SK-N-SH (cell line): ENCODE results near the gene FADD.

Source experiments
- FOXJ3 ChIP-seq: sonication (generic); formaldehyde crosslinking; IDR thresholded peaks from 2 replicates; pipeline ENCODE4 v1.5.1; 2020; ENCODE audit warnings: mild to moderate bottlenecking, missing genetic modification reagents
- MXI1 ChIP-seq: IDR thresholded peaks from 2 replicates; pipeline ENCODE4 v1.6.1; 2012; ENCODE audit warnings: mild to moderate bottlenecking, low read depth, low read length, improper control_type of control experiment
- SMC3 ChIP-seq: IDR thresholded peaks from 2 replicates; pipeline ENCODE4 v1.6.1; 2012; ENCODE audit warnings: low read depth, low read length, improper control_type of control experiment
- TAF1 ChIP-seq: IDR thresholded peaks from 2 replicates; pipeline ENCODE4 v1.6.1; 2012; ENCODE audit warnings: low read depth, mild to moderate bottlenecking, low read length, moderate library complexity, borderline replicate concordance
- TCF12 ChIP-seq: IDR thresholded peaks from 2 replicates; pipeline ENCODE4 v1.4.0; 2012
- YY1 ChIP-seq: IDR thresholded peaks from 2 replicates; pipeline ENCODE4 v1.4.0; 2012; ENCODE audit warnings: low read depth, mild to moderate bottlenecking
- TF ChIP-seq, protein P1 (sequence below): fragments of 200-600 bp; sonication (generic); IDR thresholded peaks from 2 replicates; pipeline ENCODE4 v1.6.1; 2017; ENCODE audit warnings: antibody characterized with exemption, mild to moderate bottlenecking, moderate library complexity
- TF ChIP-seq, protein P2 (sequence below): IDR thresholded peaks from 2 replicates; pipeline ENCODE4 v1.6.1; 2012; ENCODE audit warnings: mild to moderate bottlenecking, low read depth, low read length, moderate library complexity
- TF ChIP-seq, protein P3 (sequence below): fragments of 150-350 bp; IDR thresholded peaks from 2 replicates; pipeline ENCODE4 v1.6.1; 2017; ENCODE audit warnings: antibody characterized with exemption, low read length, low read depth, borderline replicate concordance

DNA sequence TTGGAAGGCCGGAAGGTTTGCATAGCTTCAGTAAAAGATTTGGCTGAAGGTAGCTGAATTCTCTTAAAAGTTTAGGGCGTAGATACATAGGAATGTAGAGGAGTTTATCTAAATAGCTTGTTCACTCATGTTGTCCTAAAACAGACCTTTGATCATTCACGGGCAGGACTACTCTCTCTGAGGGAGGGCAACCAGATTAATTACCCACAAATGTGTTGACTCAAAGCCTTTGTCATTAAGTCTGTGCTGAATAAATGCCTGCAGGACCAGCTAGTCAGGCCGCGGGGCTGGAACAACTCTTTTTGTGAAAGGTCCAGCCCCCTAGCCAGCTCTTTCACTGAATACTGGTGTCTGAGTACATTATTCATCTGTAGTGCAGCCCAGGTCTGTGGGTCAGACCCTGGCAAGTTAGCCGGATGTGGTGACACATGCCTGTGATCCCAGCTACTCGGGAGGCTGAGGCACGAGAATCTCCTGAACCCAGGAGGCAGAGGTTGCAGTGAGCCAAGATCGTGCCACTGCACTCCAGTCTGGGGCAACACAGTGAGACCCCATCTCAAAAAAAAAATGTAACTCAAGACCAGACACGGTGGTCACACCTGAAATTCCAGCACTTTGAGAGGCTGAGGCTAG lies 2.8 kb upstream of the FADD start:
- TF ChIP-seq, protein P1, sequence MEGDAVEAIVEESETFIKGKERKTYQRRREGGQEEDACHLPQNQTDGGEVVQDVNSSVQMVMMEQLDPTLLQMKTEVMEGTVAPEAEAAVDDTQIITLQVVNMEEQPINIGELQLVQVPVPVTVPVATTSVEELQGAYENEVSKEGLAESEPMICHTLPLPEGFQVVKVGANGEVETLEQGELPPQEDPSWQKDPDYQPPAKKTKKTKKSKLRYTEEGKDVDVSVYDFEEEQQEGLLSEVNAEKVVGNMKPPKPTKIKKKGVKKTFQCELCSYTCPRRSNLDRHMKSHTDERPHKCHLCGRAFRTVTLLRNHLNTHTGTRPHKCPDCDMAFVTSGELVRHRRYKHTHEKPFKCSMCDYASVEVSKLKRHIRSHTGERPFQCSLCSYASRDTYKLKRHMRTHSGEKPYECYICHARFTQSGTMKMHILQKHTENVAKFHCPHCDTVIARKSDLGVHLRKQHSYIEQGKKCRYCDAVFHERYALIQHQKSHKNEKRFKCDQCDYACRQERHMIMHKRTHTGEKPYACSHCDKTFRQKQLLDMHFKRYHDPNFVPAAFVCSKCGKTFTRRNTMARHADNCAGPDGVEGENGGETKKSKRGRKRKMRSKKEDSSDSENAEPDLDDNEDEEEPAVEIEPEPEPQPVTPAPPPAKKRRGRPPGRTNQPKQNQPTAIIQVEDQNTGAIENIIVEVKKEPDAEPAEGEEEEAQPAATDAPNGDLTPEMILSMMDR = no peak
- TF ChIP-seq YY1 (no peak), TAF1 (no peak), FOXJ3 (CRISPR knock-in tag) (no peak), TCF12 (no peak), MXI1 (no peak), SMC3 (no peak)
- TF ChIP-seq, protein P2, sequence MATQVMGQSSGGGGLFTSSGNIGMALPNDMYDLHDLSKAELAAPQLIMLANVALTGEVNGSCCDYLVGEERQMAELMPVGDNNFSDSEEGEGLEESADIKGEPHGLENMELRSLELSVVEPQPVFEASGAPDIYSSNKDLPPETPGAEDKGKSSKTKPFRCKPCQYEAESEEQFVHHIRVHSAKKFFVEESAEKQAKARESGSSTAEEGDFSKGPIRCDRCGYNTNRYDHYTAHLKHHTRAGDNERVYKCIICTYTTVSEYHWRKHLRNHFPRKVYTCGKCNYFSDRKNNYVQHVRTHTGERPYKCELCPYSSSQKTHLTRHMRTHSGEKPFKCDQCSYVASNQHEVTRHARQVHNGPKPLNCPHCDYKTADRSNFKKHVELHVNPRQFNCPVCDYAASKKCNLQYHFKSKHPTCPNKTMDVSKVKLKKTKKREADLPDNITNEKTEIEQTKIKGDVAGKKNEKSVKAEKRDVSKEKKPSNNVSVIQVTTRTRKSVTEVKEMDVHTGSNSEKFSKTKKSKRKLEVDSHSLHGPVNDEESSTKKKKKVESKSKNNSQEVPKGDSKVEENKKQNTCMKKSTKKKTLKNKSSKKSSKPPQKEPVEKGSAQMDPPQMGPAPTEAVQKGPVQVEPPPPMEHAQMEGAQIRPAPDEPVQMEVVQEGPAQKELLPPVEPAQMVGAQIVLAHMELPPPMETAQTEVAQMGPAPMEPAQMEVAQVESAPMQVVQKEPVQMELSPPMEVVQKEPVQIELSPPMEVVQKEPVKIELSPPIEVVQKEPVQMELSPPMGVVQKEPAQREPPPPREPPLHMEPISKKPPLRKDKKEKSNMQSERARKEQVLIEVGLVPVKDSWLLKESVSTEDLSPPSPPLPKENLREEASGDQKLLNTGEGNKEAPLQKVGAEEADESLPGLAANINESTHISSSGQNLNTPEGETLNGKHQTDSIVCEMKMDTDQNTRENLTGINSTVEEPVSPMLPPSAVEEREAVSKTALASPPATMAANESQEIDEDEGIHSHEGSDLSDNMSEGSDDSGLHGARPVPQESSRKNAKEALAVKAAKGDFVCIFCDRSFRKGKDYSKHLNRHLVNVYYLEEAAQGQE = no peak
- TF ChIP-seq, protein P3, sequence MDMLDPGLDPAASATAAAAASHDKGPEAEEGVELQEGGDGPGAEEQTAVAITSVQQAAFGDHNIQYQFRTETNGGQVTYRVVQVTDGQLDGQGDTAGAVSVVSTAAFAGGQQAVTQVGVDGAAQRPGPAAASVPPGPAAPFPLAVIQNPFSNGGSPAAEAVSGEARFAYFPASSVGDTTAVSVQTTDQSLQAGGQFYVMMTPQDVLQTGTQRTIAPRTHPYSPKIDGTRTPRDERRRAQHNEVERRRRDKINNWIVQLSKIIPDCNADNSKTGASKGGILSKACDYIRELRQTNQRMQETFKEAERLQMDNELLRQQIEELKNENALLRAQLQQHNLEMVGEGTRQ = no peak
